T1000 (cell line): ENCODE data around the gene PHF14.
"Not testable (repeated sequence)": the region's sequence is repeated elsewhere in the genome, so short reads cannot be mapped to it uniquely, and the experiment has no call there.

Experiments used
- DNase-seq: peaks from one replicate; lab custom pipeline; 2025; ENCODE audit warnings: mixed read lengths; lab: John Stamatoyannopoulos, UW

Gene PHF14

GRCh38 chr7:10973061-10973941 lies at the start of gene PHF14:
Gene PHF14, plus strand, starts transcription at chr7:10973872. Its CDS starts 452 bp downstream, at chr7:10974324.
- DNase-seq, result peak; percentile 95

- DNase-seq, result no peak
Observed at GRCh38 chr7:10924370-10924769, 49.3 kb upstream of the PHF14 start.

- not testable (repeated sequence) for DNase-seq
Observed at GRCh38 chr7:10928203-10928602, 45.5 kb upstream of the PHF14 start.

GRCh38 chr7:10930551-10930950 lies 43.1 kb upstream of the PHF14 start:
- DNase-seq, result no peak

GRCh38 chr7:10931161-10931560 lies 42.5 kb upstream of the PHF14 start:
- DNase-seq, result no peak

- no peak for DNase-seq
Observed at GRCh38 chr7:10934292-10934691, 39.4 kb upstream of the PHF14 start.

GRCh38 chr7:10939237-10939910 lies 34.3 kb upstream of the PHF14 start:
- no peak for DNase-seq

- DNase-seq, result peak; percentile 90
Observed at GRCh38 chr7:10939911-10940703, 33.6 kb upstream of the PHF14 start.

- DNase-seq, result no peak
Observed at GRCh38 chr7:10940704-10941355, 32.8 kb upstream of the PHF14 start.

GRCh38 chr7:10950494-10950893 lies 23.2 kb upstream of the PHF14 start:
- DNase-seq, result no peak

GRCh38 chr7:10950974-10951578 lies 22.6 kb upstream of the PHF14 start:
- DNase-seq, result not testable (repeated sequence)

- no peak for DNase-seq
Observed at GRCh38 chr7:10952588-10952987, 21.1 kb upstream of the PHF14 start.

GRCh38 chr7:10953078-10953750 lies 20.5 kb upstream of the PHF14 start:
- not testable (repeated sequence) for DNase-seq

- DNase-seq, result no peak
Observed at GRCh38 chr7:10956528-10956927, 17.1 kb upstream of the PHF14 start.

GRCh38 chr7:10960242-10960641 lies 13.4 kb upstream of the PHF14 start:
- DNase-seq, result not testable (repeated sequence)

GRCh38 chr7:10965016-10965415 lies 8.7 kb upstream of the PHF14 start:
- DNase-seq, result not testable (repeated sequence)

GRCh38 chr7:10972174-10972573 lies 1.5 kb upstream of the PHF14 start:
- no peak for DNase-seq

- DNase-seq, result no peak
Observed at GRCh38 chr7:10973942-10974911, 555 bp downstream of the PHF14 start.

- no peak for DNase-seq
Observed at GRCh38 chr7:10977113-10977512, 3.4 kb downstream of the PHF14 start.

GRCh38 chr7:10981317-10981716 lies 7.6 kb downstream of the PHF14 start:
- DNase-seq, result no peak
